Activated CD8-positive, alpha-beta memory T cell treated with anti-CD3 and anti-CD28 coated beads, Interleukin-2, amount 50 U/mL, for 4 hours (primary cell): ENCODE results near the gene HMGB2.

ENCODE experiments used
- DNase-seq: peaks from one replicate; pipeline ENCODE4 v3.0.0-alpha.2; 2020

The HMGB2 gene

GRCh38 chr4:173333658-173334084 is 487 bp downstream of the HMGB2 start:
- peak; percentile 39 for DNase-seq

DNA sequence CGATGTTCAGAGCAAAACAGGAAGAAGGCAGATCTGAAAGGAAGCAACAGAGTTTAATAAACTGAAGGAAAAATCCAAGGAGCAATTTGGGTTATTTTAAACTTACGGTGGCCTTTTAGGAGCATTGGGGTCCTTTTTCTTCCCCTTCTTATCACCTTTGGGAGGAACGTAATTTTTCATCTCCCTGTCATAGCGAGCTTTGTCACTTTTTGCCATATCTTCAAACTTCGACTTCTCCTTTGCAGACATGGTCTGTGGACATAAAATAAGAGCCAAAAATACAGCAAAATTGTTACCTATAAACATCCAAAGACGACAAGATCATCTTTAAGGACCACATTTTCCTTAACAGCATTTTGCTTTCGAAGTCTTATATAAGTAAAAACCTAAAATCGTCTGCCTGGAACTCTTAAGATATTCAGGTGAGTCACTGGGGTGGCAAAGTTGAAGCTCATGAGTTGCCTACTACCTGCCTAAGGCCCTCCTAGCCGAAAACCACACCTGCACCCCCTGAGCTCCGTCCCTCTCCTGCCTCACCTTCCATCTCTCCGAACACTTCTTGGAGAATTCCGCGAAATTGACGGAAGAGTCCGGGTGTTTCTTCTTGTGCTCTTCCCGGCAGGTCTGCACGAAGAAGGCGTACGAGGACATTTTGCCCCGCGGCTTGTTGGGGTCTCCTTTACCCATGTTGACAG is 1.0 kb downstream of the HMGB2 start:
- peak; percentile 20 for DNase-seq

GRCh38 chr4:173332021-173332487 is 2.1 kb downstream of the HMGB2 start:
- no peak for DNase-seq

GRCh38 chr4:173330590-173330989 is 3.6 kb downstream of the HMGB2 start:
- no peak for DNase-seq

DNA sequence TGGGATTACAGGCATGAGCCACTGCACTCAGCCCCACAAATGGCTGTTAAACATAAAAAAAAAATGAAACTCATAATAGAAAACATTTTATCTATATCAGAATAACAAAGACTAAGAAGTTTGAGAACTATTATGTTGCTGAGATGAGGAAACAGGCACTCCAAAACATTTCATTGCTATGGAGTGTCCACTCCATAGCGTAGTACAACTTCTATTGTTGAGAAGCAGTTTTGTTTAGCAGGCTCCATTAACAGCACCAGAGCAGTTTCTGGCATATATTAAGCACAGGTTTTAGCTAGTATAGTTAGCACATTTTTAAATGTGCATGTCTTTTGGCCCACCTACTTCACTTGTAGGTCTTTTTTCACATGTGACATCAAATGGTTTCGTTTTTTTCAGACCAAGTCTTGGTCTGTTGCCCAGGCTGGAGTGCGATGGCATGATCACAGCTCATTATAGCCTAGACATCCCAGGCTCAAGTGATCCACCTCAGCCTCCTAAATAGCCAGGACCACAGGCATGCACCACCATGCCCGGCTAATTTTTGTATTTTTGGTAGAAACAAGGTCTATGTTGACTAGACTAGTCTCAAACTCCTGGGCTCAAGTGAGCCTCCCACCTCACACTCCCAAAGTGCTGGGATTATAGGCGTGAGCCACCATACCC is 5.8 kb downstream of the HMGB2 start:
- DNase-seq: no peak

DNA sequence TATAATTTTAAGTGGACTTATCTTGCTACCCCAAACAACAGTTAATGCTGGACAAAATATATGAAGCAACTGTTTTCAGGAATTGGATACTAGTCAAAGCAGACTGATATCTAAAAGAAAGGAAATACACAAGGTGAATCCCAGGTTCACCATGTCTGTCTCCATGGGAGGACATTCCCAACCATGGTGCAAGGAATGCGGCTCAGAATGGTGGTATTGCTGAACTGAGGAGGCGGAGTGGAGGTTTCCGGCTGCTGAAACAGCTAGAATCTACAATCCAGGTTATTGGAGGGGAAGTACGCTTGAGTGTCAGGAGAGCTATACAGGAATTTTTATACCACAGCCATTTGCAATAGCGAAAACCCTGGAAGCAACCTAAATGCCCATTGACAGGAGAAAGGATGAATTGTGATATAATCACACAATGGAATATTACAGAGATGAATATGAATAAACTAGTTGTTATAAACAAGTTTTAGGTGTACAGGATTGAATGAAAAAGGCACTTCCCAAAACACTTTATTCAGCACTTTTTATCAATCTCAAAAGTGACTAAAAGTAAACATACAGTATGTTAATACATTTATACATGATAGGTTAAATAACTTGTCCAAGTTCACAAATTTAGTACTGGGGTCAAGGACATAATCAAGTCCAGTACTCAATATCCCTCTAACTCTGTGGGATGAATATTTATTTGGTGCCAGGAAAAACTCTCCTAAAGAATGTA is 9.0 kb downstream of the HMGB2 start:
- no peak for DNase-seq

- DNase-seq: no peak
Measured at GRCh38 chr4:173319696-173320095, 14.5 kb downstream of the HMGB2 start.

DNA sequence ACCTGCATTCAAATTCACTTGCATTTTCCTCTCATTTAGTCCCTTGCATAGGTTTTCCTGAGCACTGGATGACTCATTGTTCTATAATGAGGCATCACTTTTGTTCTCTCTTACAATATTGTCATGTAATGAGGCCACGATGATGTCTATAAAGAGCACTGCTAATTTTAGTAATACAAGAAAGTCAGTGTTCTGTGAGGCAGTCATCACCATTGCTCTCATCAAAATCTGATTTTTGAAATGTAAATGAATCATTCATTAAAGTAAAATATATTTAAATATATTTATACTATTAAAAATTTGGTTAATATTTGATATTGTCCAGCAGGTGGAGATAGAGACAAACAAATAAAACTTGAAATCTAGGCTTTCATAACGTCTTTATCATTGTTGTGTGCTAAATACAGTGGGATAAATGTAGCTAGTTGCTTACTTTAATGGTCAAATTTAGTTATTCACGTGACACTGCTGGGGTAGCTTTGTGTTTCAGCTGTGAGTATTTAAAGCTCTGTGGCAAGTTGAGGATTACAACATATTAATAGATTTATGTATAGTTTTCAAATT is 15.4 kb downstream of the HMGB2 start:
- DNase-seq: no peak

- DNase-seq: no peak
Measured at GRCh38 chr4:173318240-173318639, 15.9 kb downstream of the HMGB2 start.

- DNase-seq: no peak
Measured at GRCh38 chr4:173317004-173317403, 17.2 kb downstream of the HMGB2 start.

- DNase-seq: no peak
Measured at GRCh38 chr4:173316060-173316459, 18.1 kb downstream of the HMGB2 start.

DNA sequence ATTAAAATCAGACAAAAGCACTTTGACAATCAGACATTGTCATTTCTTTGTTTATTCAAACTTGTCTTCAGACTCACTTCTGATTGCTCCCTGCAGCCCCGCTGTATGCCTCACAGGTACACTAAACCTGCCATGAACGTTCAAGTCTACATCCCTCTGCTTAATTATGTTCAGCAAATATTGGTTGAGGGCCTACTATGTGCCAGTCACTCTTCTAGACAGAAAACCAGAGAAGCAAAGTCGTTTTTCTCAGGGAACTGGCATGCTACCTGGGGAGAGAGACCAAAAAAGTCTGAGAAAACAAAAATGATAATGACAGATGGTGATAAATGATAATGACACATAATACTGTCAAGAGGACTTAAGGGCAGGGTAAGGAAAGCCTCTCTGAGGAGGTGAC is 19.4 kb downstream of the HMGB2 start:
- no peak for DNase-seq

- no peak for DNase-seq
Measured at GRCh38 chr4:173311368-173311767, 22.8 kb downstream of the HMGB2 start.

- no peak for DNase-seq
Measured at GRCh38 chr4:173307778-173308177, 26.4 kb downstream of the HMGB2 start.

DNA sequence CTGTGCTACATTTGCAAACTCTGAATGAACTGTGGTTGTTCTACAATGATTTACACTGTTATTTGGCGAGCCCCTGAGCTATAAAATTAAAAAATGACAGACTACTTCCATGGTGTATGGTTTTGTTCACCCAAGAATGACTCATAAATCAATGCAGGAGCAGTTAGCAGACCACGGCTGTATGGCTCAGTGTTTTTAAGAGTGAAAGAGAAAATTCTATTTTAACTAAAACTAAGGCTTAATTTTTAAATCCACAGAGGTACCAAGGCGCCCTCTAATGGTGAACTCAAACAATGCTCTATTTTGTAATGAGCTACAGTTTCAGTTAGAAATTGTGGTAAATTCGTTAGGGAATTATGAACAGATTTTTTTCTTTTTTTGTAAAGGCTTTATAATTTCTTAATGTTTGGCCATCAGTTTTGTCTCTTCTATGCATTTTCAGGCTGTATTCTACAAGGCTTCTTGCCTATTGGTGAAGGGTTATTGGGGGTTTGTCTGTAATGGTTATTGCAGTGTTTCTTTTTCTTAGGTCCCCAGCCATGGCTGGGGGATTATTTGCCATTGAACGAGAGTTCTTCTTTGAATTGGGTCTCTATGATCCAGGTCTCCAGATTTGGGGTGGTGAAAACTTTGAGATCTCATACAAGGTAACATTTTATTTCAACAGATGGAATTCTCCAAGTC is 32.5 kb downstream of the HMGB2 start:
- no peak for DNase-seq

DNA sequence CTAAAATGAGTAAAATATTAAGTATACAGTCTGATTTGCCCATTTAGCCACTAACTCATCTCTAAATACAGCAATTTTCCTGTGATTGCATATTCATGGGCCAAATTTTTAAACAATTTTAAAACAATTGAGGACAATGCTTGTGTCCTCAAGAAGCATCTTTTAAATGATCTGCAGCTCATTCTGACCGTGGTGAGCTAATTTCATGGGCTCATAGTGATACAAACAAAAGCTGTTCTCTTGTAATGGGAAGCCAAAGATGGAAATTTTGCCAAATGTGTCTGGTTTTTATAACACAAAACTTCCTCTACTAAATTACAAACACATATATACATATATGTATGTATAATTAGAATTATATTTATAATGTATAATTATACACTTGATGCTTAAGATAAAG is 39.7 kb downstream of the HMGB2 start:
- no peak for DNase-seq

GRCh38 chr4:173293663-173294062 is 40.5 kb downstream of the HMGB2 start:
- DNase-seq: no peak

DNA sequence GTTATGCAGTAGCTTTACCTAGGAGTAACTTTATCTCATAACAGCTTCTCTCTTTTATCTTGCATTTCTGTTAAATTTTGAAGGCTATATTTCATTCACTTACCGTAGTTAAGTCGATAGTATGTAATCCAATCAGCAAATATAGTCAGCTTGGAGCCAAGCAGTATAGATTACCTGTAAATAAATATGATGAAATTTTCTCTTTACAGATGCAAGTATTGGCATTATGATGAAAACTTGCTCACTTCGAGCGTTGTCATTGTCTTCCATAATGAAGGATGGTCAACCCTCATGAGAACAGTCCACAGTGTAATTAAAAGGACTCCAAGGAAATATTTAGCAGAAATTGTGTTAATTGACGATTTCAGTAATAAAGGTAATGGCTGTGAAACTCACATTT is 42.3 kb downstream of the HMGB2 start:
- DNase-seq: no peak

- DNase-seq: no peak
Measured at GRCh38 chr4:173289353-173289727, 44.8 kb downstream of the HMGB2 start.

GRCh38 chr4:173288698-173289352 is 45.3 kb downstream of the HMGB2 start:
- DNase-seq: no peak

GRCh38 chr4:173288296-173288695 is 45.9 kb downstream of the HMGB2 start:
- peak; percentile 70 for DNase-seq

GRCh38 chr4:173287486-173287885 is 46.7 kb downstream of the HMGB2 start:
- no peak for DNase-seq

DNA sequence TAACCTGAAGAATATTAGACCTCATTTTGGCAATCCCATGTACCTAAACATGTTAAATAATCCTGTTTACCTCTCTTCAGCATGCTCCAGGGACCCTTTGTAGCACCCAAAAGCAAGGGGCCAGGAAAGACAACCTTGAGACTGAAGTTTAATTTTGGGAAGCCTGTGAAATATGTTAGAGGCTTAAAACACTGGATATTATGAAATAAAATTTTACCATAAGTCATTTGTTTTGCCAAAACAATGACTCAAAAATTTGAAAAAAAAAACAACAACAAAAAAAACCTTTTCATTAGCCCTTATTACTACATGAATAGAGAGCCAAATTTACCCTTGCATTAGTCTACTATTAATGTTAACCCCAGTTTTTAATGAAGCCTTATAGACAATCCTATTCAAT is 49.7 kb downstream of the HMGB2 start:
- DNase-seq: no peak
